Rectal smooth muscle tissue (tissue), 1 donor: ENCODE data around the gene UBA5.
A peak's percentile ranks its signal among the peaks of the same experiment; 100 is the strongest.

Source experiments
- H3K27ac ChIP-seq: one replicate; pipeline ENCODE4 v1.7.0; 2013; ENCODE audit warnings: low read depth, low read length, inconsistent platforms
- H3K27me3 ChIP-seq: one replicate; pipeline ENCODE4 v1.7.0; 2013; ENCODE audit warnings: low read length; ENCODE audit not compliant: control insufficient read depth, insufficient read depth
- H3K36me3 ChIP-seq: one replicate; pipeline ENCODE4 v1.7.0; 2013; ENCODE audit warnings: low read length; ENCODE audit not compliant: control insufficient read depth, insufficient read depth
- H3K4me1 ChIP-seq: one replicate; pipeline ENCODE4 v1.7.0; 2013; ENCODE audit warnings: low read length; ENCODE audit not compliant: control insufficient read depth, insufficient read depth
- H3K4me3 ChIP-seq: one replicate; pipeline ENCODE4 v1.7.0; 2013; ENCODE audit warnings: low read length
- H3K9ac ChIP-seq: one replicate; pipeline ENCODE4 v1.7.0; 2013; ENCODE audit warnings: low read length

Gene UBA5

DNA sequence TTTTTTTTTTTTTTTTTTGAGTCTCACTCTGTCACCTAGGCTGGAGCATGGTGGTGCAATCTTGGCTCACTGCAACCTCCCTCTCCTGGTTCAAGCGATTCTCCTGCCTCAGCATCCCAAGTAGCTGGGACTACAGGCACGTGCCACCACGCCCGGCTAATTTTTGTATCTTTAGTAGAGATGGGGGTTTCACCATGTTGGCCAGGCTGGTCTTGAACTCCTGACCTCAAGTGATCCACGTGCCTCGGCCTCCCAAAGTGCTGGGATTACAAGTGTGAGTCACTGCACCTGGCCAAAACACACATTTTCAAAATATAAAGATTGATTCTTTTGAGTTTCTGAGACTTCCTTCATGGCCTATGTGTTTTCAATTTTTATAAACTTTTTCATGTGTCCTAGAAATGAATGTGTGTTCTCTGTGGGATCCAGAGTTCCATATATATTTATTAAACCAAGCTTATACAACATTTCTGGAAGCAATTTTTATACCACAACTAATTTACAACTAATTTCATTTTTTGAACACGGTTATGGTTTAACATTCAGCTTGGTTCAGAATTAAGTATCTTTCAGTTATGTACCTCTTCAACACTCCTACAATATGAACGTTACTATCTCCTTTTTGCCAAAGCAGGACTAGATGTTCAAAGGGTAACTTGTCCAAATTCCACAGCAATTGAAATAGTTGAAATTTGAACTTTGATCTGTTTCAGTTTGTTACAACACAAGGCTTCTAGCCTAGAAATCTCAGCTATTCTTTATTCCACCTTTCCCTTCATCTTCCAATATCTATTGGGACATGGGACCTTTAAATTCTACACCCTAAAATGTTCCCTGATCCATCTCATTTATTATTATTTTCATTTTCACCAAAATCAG lies 2.0 kb upstream of the UBA5 start:
- Histone ChIP-seq H3K27ac (no peak overlapping the region), H3K9ac (no peak overlapping the region)

DNA sequence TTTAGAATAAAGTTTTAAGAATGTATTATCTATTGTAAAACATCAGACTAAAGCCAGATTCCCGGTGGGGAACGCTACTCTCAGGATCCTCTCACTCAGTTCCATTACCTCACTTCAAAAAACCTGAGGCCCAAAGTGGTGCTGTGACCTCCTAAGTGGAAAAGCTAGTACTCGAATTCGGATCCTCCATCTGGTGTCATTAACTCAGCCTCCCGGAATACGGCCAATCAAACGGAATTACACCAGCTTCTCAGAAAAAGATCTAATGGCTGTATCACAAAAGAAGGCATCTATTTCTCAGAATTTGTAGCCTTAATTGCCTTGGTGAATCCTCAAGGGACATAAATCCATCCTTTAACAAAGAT lies 1.1 kb upstream of the UBA5 start:
- Histone ChIP-seq H3K36me3 (no peaks in the 10 kb centered on the region), H3K4me1 (peaks cover 5% of the 10 kb centered on the region), H3K27me3 (no peaks in the 10 kb centered on the region), H3K4me3 (peak overlapping the region; percentile 94), H3K9ac (peak overlapping the region; percentile 19), H3K27ac (peak overlapping the region; percentile 91)

More for the DNA sequence above, 2.0 kb upstream of the UBA5 start:
- peak overlapping the region; percentile 94 for H3K4me3 ChIP-seq
- peaks cover 5% of the 10 kb centered on the region for H3K4me1 ChIP-seq
- no peaks in the 10 kb centered on the region for H3K36me3 ChIP-seq
- no peaks in the 10 kb centered on the region for H3K27me3 ChIP-seq

- peak within 1 kb of the TSS; percentile 50 for H3K9ac ChIP-seq
- H3K36me3 ChIP-seq: no peaks in the 10 kb centered on the region
- H3K27me3 ChIP-seq: no peaks in the 10 kb centered on the region
- peaks cover 5% of the 10 kb centered on the region for H3K4me1 ChIP-seq
- H3K27ac ChIP-seq: peak within 1 kb of the TSS; percentile 91
- peak within 1 kb of the TSS; percentile 94 for H3K4me3 ChIP-seq
These were observed 621 bp upstream of the UBA5 start, which contains the start of gene ACAD11 for GRCh38 chr3:132659365-132660051. TSS of gene ACAD11 (minus strand) at chr3:132659809. CDS start at chr3:132659751, 58 bp downstream.

GRCh38 chr3:132660811-132661070 lies 612 bp downstream of the UBA5 start:
- Histone ChIP-seq H3K4me1 (peaks cover 5% of the 10 kb centered on the region), H3K4me3 (peak overlapping the region; percentile 94), H3K9ac (peak overlapping the region; percentile 50), H3K27ac (peak overlapping the region; percentile 91), H3K27me3 (no peaks in the 10 kb centered on the region), H3K36me3 (no peaks in the 10 kb centered on the region)

GRCh38 chr3:132661101-132661500 lies 972 bp downstream of the UBA5 start:
- H3K36me3 ChIP-seq: no peaks in the 10 kb centered on the region
- H3K27ac ChIP-seq: peak overlapping the region; percentile 91
- H3K4me3 ChIP-seq: peak overlapping the region; percentile 94
- H3K9ac ChIP-seq: no peak overlapping the region
- no peaks in the 10 kb centered on the region for H3K27me3 ChIP-seq
- peaks cover 5% of the 10 kb centered on the region for H3K4me1 ChIP-seq

GRCh38 chr3:132662212-132662611 lies 2.1 kb downstream of the UBA5 start:
- no peaks in the 10 kb centered on the region for H3K36me3 ChIP-seq
- peaks cover 5% of the 10 kb centered on the region for H3K4me1 ChIP-seq
- H3K27me3 ChIP-seq: no peaks in the 10 kb centered on the region
- no peak overlapping the region for H3K9ac ChIP-seq
- no peak overlapping the region for H3K4me3 ChIP-seq
- no peak overlapping the region for H3K27ac ChIP-seq

- H3K4me3 ChIP-seq: no peak overlapping the region
- no peak overlapping the region for H3K9ac ChIP-seq
- no peak overlapping the region for H3K27ac ChIP-seq
- H3K36me3 ChIP-seq: no peaks in the 10 kb centered on the region
- peaks cover 3% of the 10 kb centered on the region for H3K4me1 ChIP-seq
- H3K27me3 ChIP-seq: no peaks in the 10 kb centered on the region
These were observed 5.2 kb downstream of the UBA5 start for GRCh38 chr3:132665230-132665745.

DNA sequence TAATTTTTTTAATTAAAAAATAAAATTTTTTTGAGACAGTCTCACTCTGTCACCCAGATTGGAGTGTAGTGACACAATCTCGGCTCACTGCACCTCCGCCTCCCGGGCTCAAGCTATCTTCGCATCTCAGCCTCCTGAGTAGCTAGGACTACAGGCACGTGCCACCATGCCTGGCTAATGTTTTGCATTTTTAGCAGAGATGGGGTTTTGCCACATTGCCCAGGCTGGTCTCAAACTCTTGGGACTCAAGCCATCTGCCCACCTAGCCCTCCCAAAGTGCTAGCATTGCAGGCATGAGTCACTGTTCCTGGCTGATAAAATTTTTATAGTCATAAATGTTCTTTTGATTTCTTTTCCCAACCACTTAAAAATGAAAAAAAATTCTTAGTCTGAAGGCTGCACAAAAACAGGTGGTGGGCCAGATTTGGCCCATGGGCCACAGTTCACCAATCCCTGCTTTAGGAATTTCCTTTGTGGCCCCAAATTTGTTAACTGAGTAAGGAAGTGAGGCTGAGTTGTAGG lies 9.2 kb downstream of the UBA5 start:
- H3K27ac ChIP-seq: no peak overlapping the region
- no peaks in the 10 kb centered on the region for H3K4me1 ChIP-seq
- no peaks in the 10 kb centered on the region for H3K27me3 ChIP-seq
- H3K36me3 ChIP-seq: peaks cover 2% of the 10 kb centered on the region
- H3K4me3 ChIP-seq: no peak overlapping the region
- no peak overlapping the region for H3K9ac ChIP-seq

DNA sequence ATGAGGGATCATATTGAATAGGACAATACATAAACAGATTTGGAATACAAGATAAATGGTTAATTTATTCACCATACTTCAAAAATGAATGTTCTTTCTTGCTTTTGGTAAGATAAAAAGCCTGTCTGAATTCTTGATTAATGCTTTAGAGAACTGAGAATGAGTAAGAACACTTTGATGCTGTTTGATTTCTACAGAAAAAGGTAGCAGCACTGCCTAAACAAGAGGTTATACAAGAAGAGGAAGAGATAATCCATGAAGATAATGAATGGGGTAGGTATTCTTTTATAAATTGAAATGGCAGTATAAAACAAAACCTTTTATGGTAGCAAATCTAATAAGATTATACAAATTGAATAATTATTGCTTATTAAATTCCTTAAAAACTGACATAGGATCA lies 15.3 kb downstream of the UBA5 start:
- H3K27ac ChIP-seq: no peak overlapping the region
- H3K9ac ChIP-seq: no peak overlapping the region
- H3K4me1 ChIP-seq: no peaks in the 10 kb centered on the region
- H3K36me3 ChIP-seq: peaks cover 8% of the 10 kb centered on the region
- no peak overlapping the region for H3K4me3 ChIP-seq
- no peaks in the 10 kb centered on the region for H3K27me3 ChIP-seq

GRCh38 chr3:132679911-132680310 lies 19.8 kb downstream of the UBA5 start:
- no peaks in the 10 kb centered on the region for H3K4me1 ChIP-seq
- H3K4me3 ChIP-seq: no peak overlapping the region
- H3K9ac ChIP-seq: no peak overlapping the region
- peaks cover 14% of the 10 kb centered on the region for H3K36me3 ChIP-seq
- no peak overlapping the region for H3K27ac ChIP-seq
- H3K27me3 ChIP-seq: no peaks in the 10 kb centered on the region

GRCh38 chr3:132681421-132681820 lies 21.3 kb downstream of the UBA5 start:
- Histone ChIP-seq H3K9ac (no peak overlapping the region), H3K27ac (no peak overlapping the region), H3K4me1 (no peaks in the 10 kb centered on the region), H3K36me3 (peaks cover 12% of the 10 kb centered on the region), H3K27me3 (no peaks in the 10 kb centered on the region), H3K4me3 (no peak overlapping the region)

DNA sequence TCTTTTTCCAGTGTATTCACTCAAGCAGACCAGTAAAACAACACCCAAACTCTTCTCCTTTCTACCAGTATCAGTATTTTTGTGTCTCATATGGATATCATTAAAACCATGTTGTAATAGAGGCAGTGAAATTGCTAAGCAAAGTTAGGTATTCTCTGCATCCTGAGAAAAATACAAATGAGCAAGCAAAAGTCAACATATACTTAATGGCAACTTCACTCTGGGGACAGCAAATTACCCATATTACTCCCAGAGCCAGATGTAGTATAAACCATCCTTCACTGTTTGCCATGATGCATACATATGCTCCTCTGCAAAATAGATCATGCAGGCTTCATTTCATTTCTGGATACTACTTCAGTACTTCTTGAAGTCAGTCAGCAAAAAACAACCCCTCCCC lies 22.1 kb downstream of the UBA5 start:
- H3K27me3 ChIP-seq: no peaks in the 10 kb centered on the region
- no peak overlapping the region for H3K4me3 ChIP-seq
- H3K27ac ChIP-seq: no peak overlapping the region
- no peaks in the 10 kb centered on the region for H3K4me1 ChIP-seq
- H3K36me3 ChIP-seq: peaks cover 12% of the 10 kb centered on the region
- H3K9ac ChIP-seq: no peak overlapping the region
